NOMO-1 (cell line): ENCODE results near the gene PLCB4.

Source experiments
- DNase-seq, 2 experiments: peaks; one replicate each; lab custom pipeline; 2025; ENCODE audit not compliant: unreplicated experiment in 2 of 2; lab: John Stamatoyannopoulos, UW

The PLCB4 gene

GRCh38 chr20:9059931-9060330 is 9.0 kb upstream of the PLCB4 start:
- no peak for DNase-seq

- no peak for DNase-seq
These were observed 7.5 kb upstream of the PLCB4 start for GRCh38 chr20:9061434-9061833.

GRCh38 chr20:9062066-9062465 is 6.8 kb upstream of the PLCB4 start:
- DNase-seq: no peak

GRCh38 chr20:9066191-9066590 is 2.7 kb upstream of the PLCB4 start:
- no peak for DNase-seq

- no peak for DNase-seq
These were observed 570 bp upstream of the PLCB4 start for GRCh38 chr20:9068233-9068801.

- DNase-seq: no peak
These were observed 1.4 kb downstream of the PLCB4 start for GRCh38 chr20:9070304-9070703.

- DNase-seq: no peak
These were observed 3.3 kb downstream of the PLCB4 start for GRCh38 chr20:9071976-9072726.

- DNase-seq: no peak
These were observed 4.1 kb downstream of the PLCB4 start for GRCh38 chr20:9072861-9073500.

GRCh38 chr20:9075264-9076095 is 6.6 kb downstream of the PLCB4 start:
- no peak for DNase-seq

- no peak for DNase-seq
These were observed 7.6 kb downstream of the PLCB4 start for GRCh38 chr20:9076440-9076839.

- DNase-seq: no peak
These were observed 10.2 kb downstream of the PLCB4 start for GRCh38 chr20:9078826-9079731.

- no peak for DNase-seq
These were observed 12.6 kb downstream of the PLCB4 start for GRCh38 chr20:9081423-9081966.

- DNase-seq: no peak
These were observed 13.9 kb downstream of the PLCB4 start for GRCh38 chr20:9082741-9083140.

- DNase-seq: no peak
These were observed 18.8 kb downstream of the PLCB4 start for GRCh38 chr20:9087531-9088217.

GRCh38 chr20:9088556-9088955 is 19.7 kb downstream of the PLCB4 start:
- DNase-seq: no peak

GRCh38 chr20:9092113-9092512 is 23.2 kb downstream of the PLCB4 start:
- no peak for DNase-seq

GRCh38 chr20:9092655-9093054 is 23.8 kb downstream of the PLCB4 start:
- DNase-seq: no peak

GRCh38 chr20:9093218-9093957 is 24.5 kb downstream of the PLCB4 start:
- DNase-seq: no peak

GRCh38 chr20:9099372-9099771 is 30.5 kb downstream of the PLCB4 start:
- DNase-seq: no peak
